Embryonic facial prominence (tissue), 1 donor: ENCODE measurements around the gene MS4A4E.
"Not testable (repeated sequence)": the region's sequence is repeated elsewhere in the genome, so short reads cannot be mapped to it uniquely, and the experiment has no call there.

Experiments
- DNase-seq: peaks from one replicate; pipeline ENCODE4 v3.0.0-alpha.2; 2016; ENCODE audit errors: extremely low spot score

MS4A4E gene

GRCh38 chr11:60242740-60243239, at the start of gene MS4A4E:
TSS of gene MS4A4E (minus strand) at chr11:60243137. CDS start at chr11:60230055, 13,082 bp downstream.
- no peak for DNase-seq

DNA sequence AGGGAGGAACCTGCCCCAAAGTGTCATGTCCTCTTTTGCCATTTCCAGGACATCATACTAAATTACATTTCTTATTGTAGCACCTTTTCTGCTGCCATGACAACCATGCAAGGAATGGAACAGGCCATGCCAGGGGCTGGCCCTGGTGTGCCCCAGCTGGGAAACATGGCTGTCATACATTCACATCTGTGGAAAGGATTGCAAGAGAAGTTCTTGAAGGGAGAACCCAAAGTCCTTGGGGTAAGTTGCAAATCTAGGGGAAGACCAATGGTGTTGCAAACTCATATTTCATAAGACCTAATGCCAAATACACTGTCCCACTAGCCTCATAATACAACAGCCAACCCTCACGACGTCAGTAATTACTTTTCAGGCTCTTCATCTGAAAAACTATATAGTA, 49.2 kb upstream of the MS4A4E start:
- no peak for DNase-seq

DNA sequence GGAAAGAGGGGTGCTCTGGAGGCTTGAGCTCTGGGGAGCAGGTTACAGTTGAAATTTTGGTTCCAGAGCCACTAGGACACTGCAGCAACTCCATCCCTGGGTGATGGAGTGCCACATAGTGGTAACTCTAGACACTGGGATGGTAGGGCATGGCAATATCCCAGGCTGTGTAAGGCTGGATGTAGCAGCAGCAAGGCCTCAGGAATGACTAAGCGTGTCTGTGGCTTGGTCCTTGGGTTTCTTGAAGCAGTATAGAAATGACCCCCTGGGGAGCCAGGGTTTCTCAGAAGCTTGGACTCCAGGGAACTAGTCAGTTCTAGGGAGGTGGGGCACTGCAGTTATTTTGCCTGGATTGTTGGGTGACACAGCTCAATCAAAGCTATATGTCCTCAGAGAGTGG, 45.6 kb upstream of the MS4A4E start:
- no peak for DNase-seq

DNA sequence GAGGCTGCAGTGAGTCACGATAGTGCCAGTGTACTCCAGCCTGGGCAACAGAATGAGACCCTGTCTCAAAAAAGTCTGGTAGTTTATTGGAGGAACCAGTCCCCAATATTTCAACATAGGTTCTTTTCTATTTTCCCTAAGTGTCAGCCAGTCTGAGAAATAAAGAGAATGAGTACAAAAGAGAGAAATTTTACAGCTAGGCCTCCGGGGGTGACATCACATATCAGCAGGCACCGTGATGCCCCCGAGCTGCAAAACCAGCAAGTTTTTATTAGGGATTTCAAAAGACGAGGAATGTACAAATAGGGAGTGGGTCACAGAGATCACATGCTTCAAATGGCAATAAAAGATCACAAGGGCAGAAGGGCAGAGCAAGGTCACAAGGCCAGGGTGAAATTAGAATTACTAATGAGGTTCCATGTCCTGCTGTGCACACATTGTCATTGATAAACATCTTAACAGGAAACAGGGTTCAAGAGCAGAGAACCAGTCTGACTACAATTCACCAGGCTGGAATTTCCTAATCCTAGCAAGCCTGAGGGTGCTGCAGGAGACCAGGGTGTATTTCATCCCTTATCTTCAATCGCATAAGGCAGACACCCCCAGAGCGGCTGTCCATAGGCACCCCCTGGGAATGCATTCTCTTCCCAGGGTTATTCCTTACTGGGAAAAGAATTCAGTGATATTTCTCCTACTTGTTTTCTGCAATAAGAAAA, 42.6 kb upstream of the MS4A4E start:
- not testable (repeated sequence) for DNase-seq

DNA sequence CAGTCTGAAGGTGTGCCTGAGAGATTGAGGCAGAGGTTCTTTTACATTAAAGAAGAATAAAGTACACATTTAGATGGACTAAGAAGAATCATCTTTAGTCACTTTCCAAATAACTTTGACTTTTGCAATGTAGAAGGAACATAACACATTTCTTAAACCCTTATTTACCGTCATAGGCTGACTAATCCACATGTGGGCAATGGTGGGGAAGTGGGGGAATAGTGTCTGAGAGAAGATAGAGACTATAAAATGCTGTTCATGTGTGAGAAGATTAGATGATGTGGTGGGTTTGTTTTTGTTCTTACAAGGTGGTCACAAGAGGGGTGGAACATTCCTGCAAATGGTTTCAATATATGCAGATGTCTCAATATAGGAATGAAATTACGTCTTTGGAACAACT, 39.3 kb upstream of the MS4A4E start:
- no peak for DNase-seq

GRCh38 chr11:60281485-60281884, 38.5 kb upstream of the MS4A4E start:
- no peak for DNase-seq

GRCh38 chr11:60280412-60280811, 37.5 kb upstream of the MS4A4E start, which contains the start of gene MS4A4A:
TSS of gene MS4A4A (plus strand) at chr11:60280666. CDS start at chr11:60280676, 10 bp downstream.
- DNase-seq, result no peak

GRCh38 chr11:60274416-60274815, 31.5 kb upstream of the MS4A4E start:
- DNase-seq, result no peak

DNA sequence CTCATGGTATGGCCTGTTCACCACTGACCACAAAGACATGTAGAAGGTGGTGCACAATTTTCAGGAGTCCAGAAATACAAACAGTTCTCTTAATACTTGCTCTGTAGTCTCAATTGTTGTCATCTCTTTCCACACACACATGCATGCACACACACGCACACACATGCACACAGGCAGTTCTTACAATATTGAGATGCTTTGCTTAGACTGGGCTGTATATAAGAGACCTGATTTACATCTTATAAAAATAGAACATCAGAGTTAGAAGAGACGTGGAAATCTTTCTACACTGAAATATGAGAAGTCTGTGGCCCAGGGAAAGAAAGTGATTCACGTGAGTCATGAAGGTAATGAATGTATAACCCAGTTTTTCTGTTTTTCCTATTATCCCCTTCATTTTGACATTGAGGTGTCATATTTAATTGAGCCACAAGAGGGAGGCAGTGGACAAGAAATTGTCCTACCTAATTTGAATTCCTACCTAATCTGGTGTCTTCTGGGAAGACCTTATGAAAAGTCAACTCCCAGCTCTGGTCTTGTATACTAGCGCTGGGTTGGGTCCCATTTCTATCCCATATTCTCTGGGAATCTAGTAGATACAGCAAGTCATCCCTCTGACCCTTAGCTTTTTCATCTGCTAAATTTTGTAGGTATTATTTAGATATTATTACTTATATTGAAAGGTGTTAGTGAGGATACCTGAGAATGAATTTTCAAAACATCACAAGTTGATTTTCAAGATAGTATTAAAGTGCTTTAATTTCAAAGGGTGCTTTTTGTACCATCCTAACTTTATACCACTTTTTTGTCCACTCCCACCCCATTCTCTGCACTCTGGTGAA, 22.7 kb upstream of the MS4A4E start:
- DNase-seq, result no peak

GRCh38 chr11:60264644-60265043, 21.7 kb upstream of the MS4A4E start:
- DNase-seq, result no peak

GRCh38 chr11:60263402-60263801, 20.5 kb upstream of the MS4A4E start:
- DNase-seq, result no peak

DNA sequence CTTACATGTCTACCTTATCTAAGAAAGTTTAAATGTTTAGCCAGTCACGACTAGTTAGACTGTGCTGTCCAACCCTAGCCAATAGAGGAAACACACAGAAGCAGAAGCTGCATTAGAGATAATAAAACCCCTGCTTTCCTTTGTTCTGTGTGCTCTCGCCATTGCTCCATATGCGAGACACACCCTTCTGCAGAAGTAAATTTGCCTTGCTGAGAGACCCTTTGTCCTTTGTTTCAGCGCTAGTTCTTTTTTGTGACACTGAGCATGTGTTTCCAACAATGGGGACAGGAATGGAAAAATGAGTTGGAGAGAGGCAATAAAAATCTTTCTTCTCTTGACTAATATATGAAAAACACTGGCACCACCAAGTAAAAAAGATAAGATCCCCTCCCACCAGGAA, 18.1 kb upstream of the MS4A4E start:
- no peak for DNase-seq

GRCh38 chr11:60257956-60258722, 15.2 kb upstream of the MS4A4E start:
- no peak for DNase-seq

DNA sequence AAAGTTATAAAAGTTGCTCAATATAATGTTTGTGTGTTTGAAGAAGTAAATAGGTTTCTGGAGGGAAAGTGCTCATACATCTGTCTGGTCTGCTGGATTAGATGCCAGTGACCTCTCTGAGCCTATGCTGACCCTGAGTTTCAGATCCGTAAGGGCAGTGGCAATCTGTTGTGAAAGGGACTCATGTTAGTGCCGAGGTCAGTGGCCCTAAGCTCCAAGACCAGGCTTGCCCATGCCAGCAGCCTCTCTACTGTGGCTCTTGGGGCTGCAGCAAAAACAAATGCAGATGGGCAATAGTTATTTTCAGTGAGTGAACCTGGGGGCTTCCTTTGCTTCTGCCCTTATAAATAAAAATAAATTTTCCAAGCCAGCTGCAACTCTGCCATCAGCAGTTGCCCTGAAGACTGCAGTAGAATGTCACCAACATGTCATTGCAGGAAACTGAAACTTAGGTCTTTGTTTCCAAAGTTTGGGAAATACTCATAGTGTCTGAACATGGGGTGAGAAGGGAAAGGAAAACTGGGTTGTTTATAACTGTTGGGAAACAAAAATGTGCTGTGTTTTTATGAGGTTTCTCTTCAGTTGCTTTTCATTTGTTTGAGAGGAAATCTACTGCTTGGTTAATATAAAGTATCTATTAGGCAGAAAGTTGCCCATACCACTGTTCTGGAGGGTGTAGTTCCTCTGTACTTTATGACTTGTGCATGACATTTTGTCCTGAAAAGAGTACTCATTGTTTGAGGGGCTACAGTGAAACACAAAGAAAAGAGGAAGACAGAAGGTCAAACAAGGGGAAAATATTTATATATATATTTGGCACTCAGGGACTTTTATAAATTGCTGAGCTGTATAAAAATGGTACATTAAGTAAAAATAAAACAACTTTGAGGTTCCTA, 9.5 kb upstream of the MS4A4E start:
- DNase-seq, result no peak

- no peak for DNase-seq
These were observed 8.7 kb upstream of the MS4A4E start for GRCh38 chr11:60251485-60252212.

GRCh38 chr11:60241786-60242185, 1.2 kb downstream of the MS4A4E start:
- DNase-seq, result no peak

- no peak for DNase-seq
These were observed 2.3 kb downstream of the MS4A4E start for GRCh38 chr11:60240662-60241061.

- no peak for DNase-seq
These were observed 7.6 kb downstream of the MS4A4E start for GRCh38 chr11:60235321-60235720.

DNA sequence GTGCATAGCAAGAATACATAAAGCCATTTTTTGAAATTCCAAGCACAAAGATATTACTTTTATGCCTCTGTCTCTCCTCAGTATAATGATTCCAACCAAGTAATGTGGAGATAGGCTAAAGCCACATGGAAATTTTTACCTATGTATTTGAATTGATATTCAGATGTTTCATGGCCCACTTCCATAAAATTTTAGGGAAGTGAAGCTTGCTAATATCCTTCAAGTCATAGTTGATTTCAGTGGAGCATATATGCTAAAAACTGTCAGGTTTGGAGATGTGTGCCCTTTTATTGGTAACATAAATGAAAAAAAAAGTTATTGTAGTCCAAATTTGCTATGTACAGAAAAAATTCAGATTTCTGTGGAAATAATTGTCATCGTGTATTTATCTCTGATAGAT, 12.3 kb downstream of the MS4A4E start:
- no peak for DNase-seq

DNA sequence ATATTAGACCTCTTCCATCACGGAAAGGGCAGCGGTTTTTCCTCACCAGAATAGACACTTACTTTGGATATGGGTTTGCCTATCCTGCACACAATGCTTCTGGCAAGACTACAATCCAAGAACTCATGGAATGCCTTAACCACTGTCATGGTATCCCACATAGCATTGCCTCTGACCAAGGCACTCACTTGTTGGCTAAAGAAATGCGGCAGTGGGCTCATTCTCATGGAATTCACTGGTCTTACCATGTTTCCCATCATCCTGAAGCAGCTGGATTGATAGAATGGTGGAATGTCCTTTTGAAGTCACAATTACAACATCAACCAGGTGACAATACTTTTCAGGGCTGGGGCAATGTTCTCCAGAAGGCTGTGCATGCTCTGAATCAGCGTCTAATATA, 20.8 kb downstream of the MS4A4E start:
- no peak for DNase-seq
